ENCODE results near the gene ELF2. TPM values are rescaled to one million over a fixed set of nuclear protein-coding genes. Genes with fewer than 3 reads are reported as not detected.
"Not testable (repeated sequence)": the region's sequence is repeated elsewhere in the genome, so short reads cannot be mapped to it uniquely, and the experiment has no call there.

Gene ELF2
- total and polyA plus RNA-seq, 7 experiments from 2014 or later: 30.6 to 88.2 (median 61.2) TPM

DNA sequence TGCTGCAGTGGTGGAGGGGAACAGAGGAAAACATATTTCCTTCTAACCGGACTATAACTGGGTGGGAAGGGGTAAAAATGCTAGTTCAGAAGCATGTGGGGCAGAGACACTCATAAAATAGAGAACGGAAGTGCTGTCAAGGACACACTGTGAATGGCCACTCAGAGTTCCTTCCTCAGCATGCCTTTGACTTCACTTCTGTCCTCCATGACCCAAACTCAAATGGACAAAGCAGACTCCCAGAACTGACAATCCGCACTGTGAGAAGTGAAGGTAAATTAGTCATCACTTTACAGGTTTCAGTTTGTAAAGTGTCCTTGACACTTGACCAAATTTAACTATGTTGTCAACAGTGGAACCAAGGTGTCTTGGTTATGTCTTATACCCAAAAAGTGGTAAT is 30.2 kb upstream of the ELF2 start:
- no peaks in the 10 kb centered on the region for H3K4me1 ChIP-seq (ENCODE audit: control insufficient read depth in 2 of 2, insufficient read depth in 2 of 2, low read length in 2 of 2)
- DNase-seq (no peak), ATAC-seq (no peak)
- no peaks in the 10 kb centered on the region for H3K36me3 ChIP-seq (ENCODE audit: control insufficient read depth in 2 of 3, insufficient read depth in 3 of 3, low read length in 3 of 3)
- peaks cover 0 to 4% (median 0%) of the 10 kb centered on the region in 5 donors for H3K27me3 Mint-ChIP-seq
- no peaks in the 10 kb centered on the region for H3K9me3 Mint-ChIP-seq
- peak overlapping the region in 1 of 9 donors; percentile 19 for H3K27ac Mint-ChIP-seq
- H3K9me3 ChIP-seq (ENCODE audit: control insufficient read depth in 2 of 3, low read length in 3 of 3): no peaks in the 10 kb centered on the region
- intact Hi-C loops (cut with micrococcal nuclease): no loop called here
- H3K36me3 Mint-ChIP-seq: no peaks in the 10 kb centered on the region
- H3K4me3 ChIP-seq (ENCODE audit: low read length): no peak overlapping the region
- H3K4me1 Mint-ChIP-seq: peaks cover 0 to 13% (median 0%) of the 10 kb centered on the region in 7 donors
- ChIA-PET CTCF (no interaction called here), POLR2A (no interaction called here)
- H3K27ac ChIP-seq (ENCODE audit: low read depth, low read length): no peak overlapping the region
- H3K4me3 Mint-ChIP-seq: no peak overlapping the region
- H3K27me3 ChIP-seq (ENCODE audit: control insufficient read depth in 2 of 2, insufficient read depth in 2 of 2, low read length in 2 of 2): no peaks in the 10 kb centered on the region

DNA sequence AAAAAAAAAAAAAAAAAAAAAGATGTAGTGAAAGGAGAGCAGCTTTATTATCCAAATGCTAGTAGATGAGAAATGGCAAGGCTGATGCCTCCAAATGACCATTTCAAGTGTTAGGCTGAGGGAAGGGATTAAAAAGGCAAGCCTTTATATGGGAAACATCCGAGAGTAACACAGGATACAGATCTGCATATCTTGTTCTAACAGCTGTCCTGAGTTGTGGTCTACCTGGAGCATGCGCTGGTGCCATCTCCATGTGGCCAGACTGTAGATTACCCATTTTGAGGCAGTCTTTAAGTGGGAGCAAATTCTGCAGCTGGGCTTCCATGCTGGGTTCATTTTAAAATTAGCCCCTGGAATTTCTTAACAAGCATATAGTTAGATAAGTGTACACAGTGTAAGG is 26.0 kb upstream of the ELF2 start:
- intact Hi-C loops (cut with micrococcal nuclease): no loop called here
- Histone ChIP-seq H3K4me3 (ENCODE audit: low read length) (no peak overlapping the region), H3K36me3 (ENCODE audit: control insufficient read depth in 2 of 3, insufficient read depth in 3 of 3, low read length in 3 of 3) (no peaks in the 10 kb centered on the region), H3K9me3 (ENCODE audit: control insufficient read depth in 2 of 3, low read length in 3 of 3) (no peaks in the 10 kb centered on the region), H3K4me1 (ENCODE audit: control insufficient read depth in 2 of 2, insufficient read depth in 2 of 2, low read length in 2 of 2) (no peaks in the 10 kb centered on the region), H3K27ac (ENCODE audit: low read depth, low read length) (no peak overlapping the region), H3K27me3 (ENCODE audit: control insufficient read depth in 2 of 2, insufficient read depth in 2 of 2, low read length in 2 of 2) (peaks cover 0 to 2% of the 10 kb centered on the region in 2 donors)
- Mint-ChIP-seq H3K36me3 (no peaks in the 10 kb centered on the region), H3K27me3 (peaks cover 0 to 36% (median 5%) of the 10 kb centered on the region in 5 donors), H3K27ac (no peak overlapping the region), H3K4me1 (peaks cover 0 to 3% (median 0%) of the 10 kb centered on the region in 7 donors), H3K9me3 (peaks cover 0 to 1% (median 0%) of the 10 kb centered on the region in 11 donors), H3K4me3 (no peak overlapping the region)
- DNase-seq: no peak
- no peak for ATAC-seq
- ChIA-PET CTCF (no interaction called here), POLR2A (no interaction called here)

DNA sequence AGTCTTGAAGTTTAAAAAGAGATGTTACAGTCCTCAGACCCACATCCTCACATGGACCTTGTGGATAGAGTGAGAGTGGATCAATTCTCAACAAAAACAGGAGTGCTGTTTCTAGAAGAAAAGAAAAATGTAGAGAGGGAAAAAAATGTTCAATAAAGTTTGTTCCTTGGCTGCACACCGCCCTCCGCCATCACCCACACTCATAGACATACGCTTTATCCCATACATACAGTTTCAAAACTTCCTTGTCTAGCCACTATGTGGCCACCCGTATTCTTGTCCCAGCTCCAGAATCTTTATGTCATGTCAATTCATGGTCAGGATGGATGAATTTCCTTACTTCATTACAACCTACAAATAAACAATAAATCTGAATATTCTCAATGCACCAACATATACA is 23.5 kb upstream of the ELF2 start:
- no peaks in the 10 kb centered on the region for H3K36me3 Mint-ChIP-seq
- H3K27ac ChIP-seq (ENCODE audit: low read depth, low read length): no peak overlapping the region
- CTCF ChIA-PET: interaction anchor here (0.6 kb wide), 1 partner anchor 27 kb away, joined by 3 read pairs; no protein-coding TSS in a partner anchor

GRCh38 chr4:139200102-139200501 is 23.1 kb upstream of the ELF2 start:
- ChIA-PET CTCF (interaction anchor here (0.6 kb wide), 1 partner anchor 28 kb away, joined by 3 read pairs; no protein-coding TSS in a partner anchor), POLR2A (no interaction called here)
- no peaks in the 10 kb centered on the region for H3K36me3 Mint-ChIP-seq
- H3K27me3 ChIP-seq (ENCODE audit: control insufficient read depth in 2 of 2, insufficient read depth in 2 of 2, low read length in 2 of 2): peaks cover 0 to 2% of the 10 kb centered on the region in 2 donors
- H3K9me3 ChIP-seq (ENCODE audit: control insufficient read depth in 2 of 3, low read length in 3 of 3): no peaks in the 10 kb centered on the region
- H3K4me1 Mint-ChIP-seq: no peaks in the 10 kb centered on the region
- H3K27me3 Mint-ChIP-seq: peaks cover 0 to 43% (median 5%) of the 10 kb centered on the region in 5 donors
- H3K36me3 ChIP-seq (ENCODE audit: control insufficient read depth in 2 of 3, insufficient read depth in 3 of 3, low read length in 3 of 3): no peaks in the 10 kb centered on the region
- H3K4me1 ChIP-seq (ENCODE audit: control insufficient read depth in 2 of 2, insufficient read depth in 2 of 2, low read length in 2 of 2): no peaks in the 10 kb centered on the region
- intact Hi-C loops (cut with micrococcal nuclease): no loop called here
- H3K27ac ChIP-seq (ENCODE audit: low read depth, low read length): no peak overlapping the region
- no peak for ATAC-seq
- no peak overlapping the region for H3K27ac Mint-ChIP-seq
- no peak for DNase-seq
- no peak overlapping the region for H3K4me3 ChIP-seq (ENCODE audit: low read length)
- H3K4me3 Mint-ChIP-seq: no peak overlapping the region
- peaks cover 0 to 2% (median 0%) of the 10 kb centered on the region in 11 donors for H3K9me3 Mint-ChIP-seq

More for the DNA sequence above, 23.5 kb upstream of the ELF2 start:
- H3K27me3 Mint-ChIP-seq: peaks cover 0 to 43% (median 5%) of the 10 kb centered on the region in 5 donors
- H3K4me3 Mint-ChIP-seq: no peak overlapping the region
- Histone ChIP-seq H3K9me3 (ENCODE audit: control insufficient read depth in 2 of 3, low read length in 3 of 3) (no peaks in the 10 kb centered on the region), H3K36me3 (ENCODE audit: control insufficient read depth in 2 of 3, insufficient read depth in 3 of 3, low read length in 3 of 3) (no peaks in the 10 kb centered on the region), H3K4me3 (ENCODE audit: low read length) (no peak overlapping the region), H3K4me1 (ENCODE audit: control insufficient read depth in 2 of 2, insufficient read depth in 2 of 2, low read length in 2 of 2) (no peaks in the 10 kb centered on the region), H3K27me3 (ENCODE audit: control insufficient read depth in 2 of 2, insufficient read depth in 2 of 2, low read length in 2 of 2) (peaks cover 0 to 2% of the 10 kb centered on the region in 2 donors)
- intact Hi-C loops (cut with micrococcal nuclease): no loop called here
- ATAC-seq (no peak), DNase-seq (no peak)
- H3K27ac Mint-ChIP-seq: no peak overlapping the region
- H3K9me3 Mint-ChIP-seq: peaks cover 0 to 2% (median 0%) of the 10 kb centered on the region in 11 donors
- POLR2A ChIA-PET: no interaction called here
- H3K4me1 Mint-ChIP-seq: no peaks in the 10 kb centered on the region

GRCh38 chr4:139197214-139197613 is 20.2 kb upstream of the ELF2 start:
- H3K36me3 ChIP-seq (ENCODE audit: control insufficient read depth in 2 of 3, insufficient read depth in 3 of 3, low read length in 3 of 3); H3K36me3 Mint-ChIP-seq; H3K27ac Mint-ChIP-seq; H3K9me3 ChIP-seq (ENCODE audit: control insufficient read depth in 2 of 3, low read length in 3 of 3); POLR2A ChIA-PET; H3K9me3 Mint-ChIP-seq; intact Hi-C loops (cut with micrococcal nuclease); DNase-seq; CTCF ChIA-PET; H3K27ac ChIP-seq (ENCODE audit: low read depth, low read length); H3K4me3 Mint-ChIP-seq; H3K4me3 ChIP-seq (ENCODE audit: low read length); H3K4me1 Mint-ChIP-seq; H3K27me3 ChIP-seq (ENCODE audit: control insufficient read depth in 2 of 2, insufficient read depth in 2 of 2, low read length in 2 of 2); ATAC-seq; H3K4me1 ChIP-seq (ENCODE audit: control insufficient read depth in 2 of 2, insufficient read depth in 2 of 2, low read length in 2 of 2): not testable (repeated sequence)
- peaks cover 5 to 43% (median 6%) of the 10 kb centered on the region in 5 donors for H3K27me3 Mint-ChIP-seq

GRCh38 chr4:139196462-139196861 is 19.4 kb upstream of the ELF2 start:
- Mint-ChIP-seq H3K27me3 (peaks cover 5 to 40% (median 6%) of the 10 kb centered on the region in 5 donors), H3K4me3 (no peak overlapping the region), H3K9me3 (peaks cover 0 to 2% (median 0%) of the 10 kb centered on the region in 11 donors), H3K36me3 (no peaks in the 10 kb centered on the region), H3K4me1 (no peaks in the 10 kb centered on the region), H3K27ac (peak overlapping the region in 1 of 9 donors; percentile 2)
- intact Hi-C loops (cut with micrococcal nuclease): no loop called here
- CTCF ChIA-PET: no interaction called here
- H3K4me3 ChIP-seq (ENCODE audit: low read length): no peak overlapping the region
- POLR2A ChIA-PET: no interaction called here
- no peaks in the 10 kb centered on the region for H3K27me3 ChIP-seq (ENCODE audit: control insufficient read depth in 2 of 2, insufficient read depth in 2 of 2, low read length in 2 of 2)
- no peak overlapping the region for H3K27ac ChIP-seq (ENCODE audit: low read depth, low read length)
- H3K36me3 ChIP-seq (ENCODE audit: control insufficient read depth in 2 of 3, insufficient read depth in 3 of 3, low read length in 3 of 3): no peaks in the 10 kb centered on the region
- no peak for DNase-seq
- no peaks in the 10 kb centered on the region for H3K9me3 ChIP-seq (ENCODE audit: control insufficient read depth in 2 of 3, low read length in 3 of 3)
- H3K4me1 ChIP-seq (ENCODE audit: control insufficient read depth in 2 of 2, insufficient read depth in 2 of 2, low read length in 2 of 2): no peaks in the 10 kb centered on the region
- ATAC-seq: no peak

DNA sequence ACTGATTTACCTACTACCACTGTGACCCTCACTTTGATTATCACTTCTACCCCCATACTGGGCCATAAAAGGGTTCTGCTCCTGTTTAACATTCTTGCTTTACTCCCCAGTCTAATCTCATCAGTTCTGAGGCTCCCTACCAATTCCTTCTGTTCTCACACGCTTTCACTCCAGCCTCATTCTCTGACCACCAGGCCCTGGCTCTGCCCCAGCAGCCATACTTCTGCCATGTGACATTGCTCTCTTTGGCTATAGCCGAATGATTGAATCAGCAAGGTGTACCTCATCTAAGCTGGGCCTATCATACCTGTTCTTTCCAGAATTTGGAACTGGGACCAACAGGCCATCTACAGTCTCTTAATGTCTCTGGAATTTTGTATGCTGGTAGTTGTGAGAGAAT is 14.4 kb upstream of the ELF2 start:
- Mint-ChIP-seq H3K9me3 (no peaks in the 10 kb centered on the region), H3K27me3 (peaks cover 0 to 6% (median 0%) of the 10 kb centered on the region in 5 donors), H3K4me1 (peaks cover 0 to 5% (median 0%) of the 10 kb centered on the region in 7 donors), H3K27ac (peak overlapping the region in 1 of 9 donors; percentile 43), H3K4me3 (no peak overlapping the region), H3K36me3 (no peaks in the 10 kb centered on the region)
- Histone ChIP-seq H3K4me3 (ENCODE audit: low read length) (no peak overlapping the region), H3K36me3 (ENCODE audit: control insufficient read depth in 2 of 3, insufficient read depth in 3 of 3, low read length in 3 of 3) (no peaks in the 10 kb centered on the region), H3K27me3 (ENCODE audit: control insufficient read depth in 2 of 2, insufficient read depth in 2 of 2, low read length in 2 of 2) (no peaks in the 10 kb centered on the region), H3K27ac (ENCODE audit: low read depth, low read length) (no peak overlapping the region), H3K4me1 (ENCODE audit: control insufficient read depth in 2 of 2, insufficient read depth in 2 of 2, low read length in 2 of 2) (no peaks in the 10 kb centered on the region), H3K9me3 (ENCODE audit: control insufficient read depth in 2 of 3, low read length in 3 of 3) (no peaks in the 10 kb centered on the region)
- POLR2A ChIA-PET: interaction anchor here (1.1 kb wide), 1 partner anchor 14 kb away, joined by 3 read pairs; no protein-coding TSS in a partner anchor
- ATAC-seq (no peak), DNase-seq (no peak)
- CTCF ChIA-PET: no interaction called here
- intact Hi-C loops (cut with micrococcal nuclease): no loop called here
